ENCODE data around the gene CACNB2.

GRCh38 chr10:18404530-18404929, 264.3 kb downstream of the CACNB2 start:
- TF ChIP-seq NRF1 (IDR thresholded peaks at IDR 0.05; ENCODE audit: low read depth, low read length) (no peak), CTCF (IDR thresholded peaks at IDR 0.05) (no peak), MXI1 (IDR thresholded peaks at IDR 0.05; ENCODE audit: low read depth, low read length) (no peak), RCOR1 (IDR thresholded peaks at IDR 0.05; ENCODE audit: low read length) (no peak), USF1 (IDR thresholded peaks at IDR 0.05; ENCODE audit: borderline replicate concordance, low read depth) (no peak)
